ENCODE data around the gene KIF9.

DNA sequence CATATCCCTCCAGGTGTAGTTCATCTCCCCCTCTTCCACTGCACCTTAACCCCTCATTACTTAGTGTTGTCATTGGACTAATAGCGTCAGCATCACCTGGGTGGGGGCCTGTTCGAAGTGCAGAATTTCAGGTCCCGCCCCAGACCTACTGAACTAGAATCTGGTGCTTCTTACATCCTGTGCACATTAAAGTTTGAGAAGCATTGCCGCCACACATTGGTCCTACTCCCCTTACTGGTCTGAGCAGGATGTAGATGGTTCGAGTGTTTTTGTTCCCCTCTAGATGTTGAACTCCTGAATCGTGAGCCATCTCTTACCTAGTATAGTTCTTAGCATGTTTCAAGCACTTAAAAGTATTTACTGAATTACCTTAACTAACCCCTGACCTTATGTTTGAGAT, 13.4 kb upstream of the KIF9 start:
- TF ChIP-seq SIN3A (IDR thresholded peaks at IDR 0.05; ENCODE audit: low read depth) (no peak), POLR2AphosphoS5 (IDR thresholded peaks at IDR 0.05; ENCODE audit: low read depth, low read length) (no peak), RAD21 (IDR thresholded peaks at IDR 0.05; ENCODE audit: low read depth) (no peak), SP1 (IDR thresholded peaks at IDR 0.05; ENCODE audit: low read depth) (no peak), TCF7L2 (IDR thresholded peaks at IDR 0.05; ENCODE audit: borderline replicate concordance, extremely low read depth, insufficient read depth, insufficient read length) (no peak), POLR2A (IDR thresholded peaks at IDR 0.05; ENCODE audit: borderline replicate concordance, extremely low read depth, insufficient read depth, insufficient read length) (no peak)
- TF ChIP-seq, protein P1, sequence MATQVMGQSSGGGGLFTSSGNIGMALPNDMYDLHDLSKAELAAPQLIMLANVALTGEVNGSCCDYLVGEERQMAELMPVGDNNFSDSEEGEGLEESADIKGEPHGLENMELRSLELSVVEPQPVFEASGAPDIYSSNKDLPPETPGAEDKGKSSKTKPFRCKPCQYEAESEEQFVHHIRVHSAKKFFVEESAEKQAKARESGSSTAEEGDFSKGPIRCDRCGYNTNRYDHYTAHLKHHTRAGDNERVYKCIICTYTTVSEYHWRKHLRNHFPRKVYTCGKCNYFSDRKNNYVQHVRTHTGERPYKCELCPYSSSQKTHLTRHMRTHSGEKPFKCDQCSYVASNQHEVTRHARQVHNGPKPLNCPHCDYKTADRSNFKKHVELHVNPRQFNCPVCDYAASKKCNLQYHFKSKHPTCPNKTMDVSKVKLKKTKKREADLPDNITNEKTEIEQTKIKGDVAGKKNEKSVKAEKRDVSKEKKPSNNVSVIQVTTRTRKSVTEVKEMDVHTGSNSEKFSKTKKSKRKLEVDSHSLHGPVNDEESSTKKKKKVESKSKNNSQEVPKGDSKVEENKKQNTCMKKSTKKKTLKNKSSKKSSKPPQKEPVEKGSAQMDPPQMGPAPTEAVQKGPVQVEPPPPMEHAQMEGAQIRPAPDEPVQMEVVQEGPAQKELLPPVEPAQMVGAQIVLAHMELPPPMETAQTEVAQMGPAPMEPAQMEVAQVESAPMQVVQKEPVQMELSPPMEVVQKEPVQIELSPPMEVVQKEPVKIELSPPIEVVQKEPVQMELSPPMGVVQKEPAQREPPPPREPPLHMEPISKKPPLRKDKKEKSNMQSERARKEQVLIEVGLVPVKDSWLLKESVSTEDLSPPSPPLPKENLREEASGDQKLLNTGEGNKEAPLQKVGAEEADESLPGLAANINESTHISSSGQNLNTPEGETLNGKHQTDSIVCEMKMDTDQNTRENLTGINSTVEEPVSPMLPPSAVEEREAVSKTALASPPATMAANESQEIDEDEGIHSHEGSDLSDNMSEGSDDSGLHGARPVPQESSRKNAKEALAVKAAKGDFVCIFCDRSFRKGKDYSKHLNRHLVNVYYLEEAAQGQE (IDR thresholded peaks at IDR 0.05; ENCODE audit: low read depth): no peak
- TF ChIP-seq, protein P2, sequence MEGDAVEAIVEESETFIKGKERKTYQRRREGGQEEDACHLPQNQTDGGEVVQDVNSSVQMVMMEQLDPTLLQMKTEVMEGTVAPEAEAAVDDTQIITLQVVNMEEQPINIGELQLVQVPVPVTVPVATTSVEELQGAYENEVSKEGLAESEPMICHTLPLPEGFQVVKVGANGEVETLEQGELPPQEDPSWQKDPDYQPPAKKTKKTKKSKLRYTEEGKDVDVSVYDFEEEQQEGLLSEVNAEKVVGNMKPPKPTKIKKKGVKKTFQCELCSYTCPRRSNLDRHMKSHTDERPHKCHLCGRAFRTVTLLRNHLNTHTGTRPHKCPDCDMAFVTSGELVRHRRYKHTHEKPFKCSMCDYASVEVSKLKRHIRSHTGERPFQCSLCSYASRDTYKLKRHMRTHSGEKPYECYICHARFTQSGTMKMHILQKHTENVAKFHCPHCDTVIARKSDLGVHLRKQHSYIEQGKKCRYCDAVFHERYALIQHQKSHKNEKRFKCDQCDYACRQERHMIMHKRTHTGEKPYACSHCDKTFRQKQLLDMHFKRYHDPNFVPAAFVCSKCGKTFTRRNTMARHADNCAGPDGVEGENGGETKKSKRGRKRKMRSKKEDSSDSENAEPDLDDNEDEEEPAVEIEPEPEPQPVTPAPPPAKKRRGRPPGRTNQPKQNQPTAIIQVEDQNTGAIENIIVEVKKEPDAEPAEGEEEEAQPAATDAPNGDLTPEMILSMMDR (IDR thresholded peaks at IDR 0.05 in 2 of 3, conservative IDR thresholded peaks at IDR 0.05 in 1 of 3; ENCODE audit: borderline replicate concordance in 1 of 3, insufficient read depth in 1 of 3, low read depth in 2 of 3, low read length in 2 of 3): no peak
- TF ChIP-seq, protein P3, sequence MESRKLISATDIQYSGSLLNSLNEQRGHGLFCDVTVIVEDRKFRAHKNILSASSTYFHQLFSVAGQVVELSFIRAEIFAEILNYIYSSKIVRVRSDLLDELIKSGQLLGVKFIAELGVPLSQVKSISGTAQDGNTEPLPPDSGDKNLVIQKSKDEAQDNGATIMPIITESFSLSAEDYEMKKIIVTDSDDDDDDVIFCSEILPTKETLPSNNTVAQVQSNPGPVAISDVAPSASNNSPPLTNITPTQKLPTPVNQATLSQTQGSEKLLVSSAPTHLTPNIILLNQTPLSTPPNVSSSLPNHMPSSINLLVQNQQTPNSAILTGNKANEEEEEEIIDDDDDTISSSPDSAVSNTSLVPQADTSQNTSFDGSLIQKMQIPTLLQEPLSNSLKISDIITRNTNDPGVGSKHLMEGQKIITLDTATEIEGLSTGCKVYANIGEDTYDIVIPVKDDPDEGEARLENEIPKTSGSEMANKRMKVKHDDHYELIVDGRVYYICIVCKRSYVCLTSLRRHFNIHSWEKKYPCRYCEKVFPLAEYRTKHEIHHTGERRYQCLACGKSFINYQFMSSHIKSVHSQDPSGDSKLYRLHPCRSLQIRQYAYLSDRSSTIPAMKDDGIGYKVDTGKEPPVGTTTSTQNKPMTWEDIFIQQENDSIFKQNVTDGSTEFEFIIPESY (IDR thresholded peaks at IDR 0.05; ENCODE audit: extremely low read depth, insufficient replicate concordance, low read length): no peak
- TF ChIP-seq, protein P4, sequence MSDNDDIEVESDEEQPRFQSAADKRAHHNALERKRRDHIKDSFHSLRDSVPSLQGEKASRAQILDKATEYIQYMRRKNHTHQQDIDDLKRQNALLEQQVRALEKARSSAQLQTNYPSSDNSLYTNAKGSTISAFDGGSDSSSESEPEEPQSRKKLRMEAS (IDR thresholded peaks at IDR 0.05): no peak
